Rectal smooth muscle tissue (tissue), 1 donor: ENCODE results near the gene MACROD2.

Source experiments
- H3K27ac ChIP-seq: one replicate; pipeline ENCODE4 v1.7.0; 2013; ENCODE audit warnings: low read depth, low read length, inconsistent platforms
- H3K27me3 ChIP-seq: one replicate; pipeline ENCODE4 v1.7.0; 2013; ENCODE audit warnings: low read length; ENCODE audit not compliant: control insufficient read depth, insufficient read depth
- H3K36me3 ChIP-seq: one replicate; pipeline ENCODE4 v1.7.0; 2013; ENCODE audit warnings: low read length; ENCODE audit not compliant: control insufficient read depth, insufficient read depth
- H3K4me1 ChIP-seq: one replicate; pipeline ENCODE4 v1.7.0; 2013; ENCODE audit warnings: low read length; ENCODE audit not compliant: control insufficient read depth, insufficient read depth
- H3K4me3 ChIP-seq: one replicate; pipeline ENCODE4 v1.7.0; 2013; ENCODE audit warnings: low read length
- H3K9ac ChIP-seq: one replicate; pipeline ENCODE4 v1.7.0; 2013; ENCODE audit warnings: low read length

MACROD2 gene

GRCh38 chr20:14829906-14830305, 834.6 kb downstream of the MACROD2 start:
- no peaks in the 10 kb centered on the region for H3K27me3 ChIP-seq
- H3K36me3 ChIP-seq = no peaks in the 10 kb centered on the region
- no peak overlapping the region for H3K4me3 ChIP-seq
- H3K27ac ChIP-seq = no peak overlapping the region
- H3K4me1 ChIP-seq = no peaks in the 10 kb centered on the region
- H3K9ac ChIP-seq = no peak overlapping the region

GRCh38 chr20:14830466-14830865, 835.1 kb downstream of the MACROD2 start:
- no peaks in the 10 kb centered on the region for H3K4me1 ChIP-seq
- no peaks in the 10 kb centered on the region for H3K27me3 ChIP-seq
- H3K36me3 ChIP-seq = no peaks in the 10 kb centered on the region
- H3K27ac ChIP-seq = no peak overlapping the region
- H3K9ac ChIP-seq = no peak overlapping the region
- H3K4me3 ChIP-seq = no peak overlapping the region

- H3K4me1 ChIP-seq = no peaks in the 10 kb centered on the region
- H3K9ac ChIP-seq = no peak overlapping the region
- no peaks in the 10 kb centered on the region for H3K36me3 ChIP-seq
- H3K27ac ChIP-seq = no peak overlapping the region
- H3K4me3 ChIP-seq = no peak overlapping the region
- H3K27me3 ChIP-seq = no peaks in the 10 kb centered on the region
Observed at GRCh38 chr20:14830899-14831298, 835.6 kb downstream of the MACROD2 start.

- Histone ChIP-seq H3K27ac (no peak overlapping the region), H3K4me3 (no peak overlapping the region), H3K4me1 (no peaks in the 10 kb centered on the region), H3K9ac (no peak overlapping the region), H3K27me3 (no peaks in the 10 kb centered on the region), H3K36me3 (no peaks in the 10 kb centered on the region)
Observed at GRCh38 chr20:14832630-14833029, 837.3 kb downstream of the MACROD2 start.

GRCh38 chr20:14838663-14839628, 843.6 kb downstream of the MACROD2 start:
- Histone ChIP-seq H3K27me3 (no peaks in the 10 kb centered on the region), H3K36me3 (no peaks in the 10 kb centered on the region), H3K9ac (no peak overlapping the region), H3K4me3 (no peak overlapping the region), H3K4me1 (no peaks in the 10 kb centered on the region), H3K27ac (no peak overlapping the region)

GRCh38 chr20:14845199-14846160, 850.2 kb downstream of the MACROD2 start:
- no peak overlapping the region for H3K27ac ChIP-seq

GRCh38 chr20:14848806-14849205, 853.5 kb downstream of the MACROD2 start:
- Histone ChIP-seq H3K27me3 (no peaks in the 10 kb centered on the region), H3K27ac (no peak overlapping the region), H3K4me3 (no peak overlapping the region), H3K9ac (no peak overlapping the region), H3K36me3 (no peaks in the 10 kb centered on the region), H3K4me1 (no peaks in the 10 kb centered on the region)

More at GRCh38 chr20:14845199-14846160, 850.2 kb downstream of the MACROD2 start:
- H3K4me1 ChIP-seq = no peaks in the 10 kb centered on the region
- H3K4me3 ChIP-seq = no peak overlapping the region
- no peaks in the 10 kb centered on the region for H3K27me3 ChIP-seq
- no peak overlapping the region for H3K9ac ChIP-seq
- no peaks in the 10 kb centered on the region for H3K36me3 ChIP-seq

- Histone ChIP-seq H3K4me3 (no peak overlapping the region), H3K4me1 (no peaks in the 10 kb centered on the region), H3K27me3 (no peaks in the 10 kb centered on the region), H3K27ac (no peak overlapping the region), H3K36me3 (no peaks in the 10 kb centered on the region), H3K9ac (no peak overlapping the region)
Observed at GRCh38 chr20:14853079-14853478, 857.8 kb downstream of the MACROD2 start.

GRCh38 chr20:14855171-14855570, 859.9 kb downstream of the MACROD2 start:
- H3K4me3 ChIP-seq = no peak overlapping the region
- no peak overlapping the region for H3K27ac ChIP-seq
- H3K27me3 ChIP-seq = no peaks in the 10 kb centered on the region
- no peak overlapping the region for H3K9ac ChIP-seq
- H3K4me1 ChIP-seq = no peaks in the 10 kb centered on the region
- no peaks in the 10 kb centered on the region for H3K36me3 ChIP-seq

- H3K4me3 ChIP-seq = no peak overlapping the region
- no peak overlapping the region for H3K27ac ChIP-seq
- no peak overlapping the region for H3K9ac ChIP-seq
- no peaks in the 10 kb centered on the region for H3K4me1 ChIP-seq
- no peaks in the 10 kb centered on the region for H3K36me3 ChIP-seq
- no peaks in the 10 kb centered on the region for H3K27me3 ChIP-seq
Observed at GRCh38 chr20:14859627-14860026, 864.3 kb downstream of the MACROD2 start.

GRCh38 chr20:14860410-14860814, 865.1 kb downstream of the MACROD2 start:
- Histone ChIP-seq H3K36me3 (no peaks in the 10 kb centered on the region), H3K9ac (no peak overlapping the region), H3K27me3 (no peaks in the 10 kb centered on the region), H3K27ac (no peak overlapping the region), H3K4me1 (no peaks in the 10 kb centered on the region), H3K4me3 (no peak overlapping the region)

GRCh38 chr20:14861028-14861699, 865.8 kb downstream of the MACROD2 start:
- H3K4me1 ChIP-seq = no peaks in the 10 kb centered on the region
- H3K27ac ChIP-seq = no peak overlapping the region
- no peaks in the 10 kb centered on the region for H3K36me3 ChIP-seq
- H3K27me3 ChIP-seq = no peaks in the 10 kb centered on the region
- H3K4me3 ChIP-seq = no peak overlapping the region
- H3K9ac ChIP-seq = no peak overlapping the region
